OCI-LY1 (cell line): ENCODE results near the gene IL10RB.

Experiments
- CTCF ChIP-seq: fragments of 200-600 bp; sonication (generic), shearing (Covaris generic); IDR thresholded peaks from 2 replicates; pipeline ENCODE4 v1.5.1; 2017; ENCODE audit warnings: mild to moderate bottlenecking, antibody characterized with exemption, low read length, moderate library complexity, mixed read lengths
- EZH2 ChIP-seq: fragments of 200-600 bp; sonication (generic), shearing (Covaris generic); IDR thresholded peaks from 2 replicates; pipeline ENCODE4 v1.8.0; 2017; ENCODE audit warnings: borderline replicate concordance, mixed run types, mild to moderate bottlenecking, antibody characterized with exemption, low read length, moderate library complexity, mixed read lengths

GRCh38 chr21:33305344-33305671, 39.1 kb downstream of the IL10RB start:
- TF ChIP-seq CTCF (no peak), EZH2 (no peak)
